HCT116 (cell line): ENCODE data around the gene ICA1. TPM values are rescaled to one million over a fixed set of nuclear protein-coding genes. Genes with fewer than 3 reads are reported as not detected.

Source experiments
- ATAC-seq: fragments of 200-7000 bp; cut with Tn5 transposase; 2 replicates; pipeline ENCODE4 v1.9.1; 2020; ENCODE audit warnings: mild to moderate bottlenecking, moderate library complexity
- BruUV-seq: library from RNA; stranded (reverse); fragments of 400-500 nt; replicated peaks from 2 replicates; lab custom pipeline; 2021; lab: Mats Ljungman, UMichigan
- CTCF ChIA-PET: fragments of 300-600 bp; sonication (Branson Sonifier 250); formaldehyde crosslinking; loops from one replicate; lab custom pipeline; 2021; ENCODE audit warnings: antibody characterized with exemption; lab: Charles Lee
- POLR2A ChIA-PET: fragments of 300-600, 350-600 bp; sonication (Branson Sonifier 250); formaldehyde crosslinking; loops from one replicate; lab custom pipeline; 2021; ENCODE audit warnings: antibody characterized with exemption; lab: Charles Lee
- RAD21 ChIA-PET, 2 experiments: fragments of 300-600 bp; sonication (Branson Sonifier 250); formaldehyde crosslinking; loops; one replicate each; lab custom pipeline; 2023; ENCODE audit warnings: low total read pairs in 2 of 2; ENCODE audit not compliant: uncharacterized antibody in 2 of 2, unreplicated experiment in 2 of 2, low non-redundant PET in 1 of 2; lab: Charles Lee
- DNase-seq: peaks from one replicate; pipeline ENCODE4 v3.0.0-alpha.2; 2010; ENCODE audit warnings: low read depth, low spot score
- H2AFZ ChIP-seq: fragments of 200-600 bp; shearing (Covaris generic), sonication (generic); 2 replicates; pipeline ENCODE4 v1.6.1; 2017; ENCODE audit warnings: low read depth, mixed run types, mixed read lengths, antibody characterized with exemption, low read length; ENCODE audit not compliant: poor library complexity, severe bottlenecking
- H3K27ac ChIP-seq: 2 replicates; pipeline ENCODE4 v1.5.1; 2012; ENCODE audit warnings: low read depth, low read length
- H3K27me3 ChIP-seq: fragments of 200-600 bp; sonication (generic); 2 replicates; pipeline ENCODE4 v1.6.1; 2016; ENCODE audit warnings: mixed run types, low read length, mixed read lengths; ENCODE audit not compliant: insufficient read depth
- H3K36me3 ChIP-seq, 2 experiments: fragments of 200-500 bp in 1 of 2; fragments of 200-600 bp in 1 of 2; sonication (Bioruptor generic) in 1 of 2; sonication (generic) in 1 of 2; 2 replicates each; pipeline versions ENCODE4 v1.5.1 to v1.6.1; 2014 to 2016; ENCODE audit warnings: low read length in 2 of 2, inconsistent platforms in 1 of 2, mixed read lengths in 1 of 2, mixed run types in 1 of 2; ENCODE audit not compliant: insufficient read depth in 2 of 2, control insufficient read depth in 1 of 2
- H3K4me1 ChIP-seq, 2 experiments: fragments of 200-600 bp in 1 of 2; sonication (generic) in 1 of 2; 2 replicates each; pipeline versions ENCODE4 v1.5.1 to v1.6.1; 2012 to 2017; ENCODE audit warnings: low read length in 2 of 2, inconsistent platforms in 1 of 2, mild to moderate bottlenecking in 1 of 2, mixed read lengths in 1 of 2, mixed run types in 1 of 2, moderate library complexity in 1 of 2; ENCODE audit not compliant: insufficient read depth in 2 of 2, control insufficient read depth in 1 of 2
- H3K4me2 ChIP-seq: fragments of 200-600 bp; sonication (generic); 2 replicates; pipeline ENCODE4 v1.6.1; 2017; ENCODE audit warnings: mixed run types, low read length, mixed read lengths
- H3K4me3 ChIP-seq, 2 experiments: fragments of 200-600 bp in 1 of 2; sonication (generic) in 1 of 2; replicated peaks in 1 of 2; 2 replicates each; pipeline ENCODE4 v1.5.1; 2011 to 2016; ENCODE audit warnings: low read length in 2 of 2, control low read depth in 1 of 2, low read depth in 1 of 2, mild to moderate bottlenecking in 1 of 2, mixed read lengths in 1 of 2, mixed run types in 1 of 2
- H3K79me2 ChIP-seq: fragments of 200-600 bp; sonication (generic); 2 replicates; pipeline ENCODE4 v1.6.1; 2017; ENCODE audit warnings: mild to moderate bottlenecking, mixed run types, low read length, moderate library complexity, mixed read lengths; ENCODE audit not compliant: insufficient read depth
- H3K9ac ChIP-seq: fragments of 200-600 bp; sonication (generic); 2 replicates; pipeline ENCODE4 v1.6.1; 2016; ENCODE audit warnings: low read length, mixed read lengths
- H3K9me2 ChIP-seq: fragments of 200-600 bp; sonication (generic), shearing (Covaris generic); 2 replicates; pipeline ENCODE4 v1.6.1; 2017; ENCODE audit warnings: mixed run types, mild to moderate bottlenecking, moderate library complexity; ENCODE audit not compliant: insufficient read depth
- H3K9me3 ChIP-seq, 2 experiments: fragments of 200-500 bp in 1 of 2; fragments of 200-600 bp in 1 of 2; sonication (Bioruptor generic) in 1 of 2; sonication (generic) in 1 of 2; 2 replicates each; pipeline ENCODE4 v1.6.1; 2014 to 2017; ENCODE audit warnings: low read length in 2 of 2, mixed read lengths in 2 of 2, inconsistent platforms in 1 of 2, low read depth in 1 of 2, mild to moderate bottlenecking in 1 of 2, mixed run types in 1 of 2, moderate library complexity in 1 of 2; ENCODE audit not compliant: control insufficient read depth in 1 of 2, insufficient read depth in 1 of 2
- H4K20me1 ChIP-seq: fragments of 200-600 bp; sonication (generic), shearing (Covaris generic); 2 replicates; pipeline ENCODE4 v1.6.1; 2017; ENCODE audit warnings: mixed run types, mild to moderate bottlenecking, moderate library complexity; ENCODE audit not compliant: insufficient read depth
- ATF3 ChIP-seq: IDR thresholded peaks from 2 replicates; pipeline ENCODE4 v1.6.1; 2012
- CTCF ChIP-seq, 3 experiments: fragments of 200-600 bp in 1 of 3; sonication (generic) in 1 of 3; IDR thresholded peaks in 2 of 3; conservative IDR thresholded peaks in 1 of 3; 2 replicates each; pipeline ENCODE4 v1.5.1; 2012 to 2017; ENCODE audit warnings: low read depth in 2 of 3, low read length in 2 of 3, antibody characterized with exemption in 1 of 3, borderline replicate concordance in 1 of 3, control low read depth in 1 of 3, mild to moderate bottlenecking in 1 of 3, mixed read lengths in 1 of 3, mixed run types in 1 of 3, moderate library complexity in 1 of 3; ENCODE audit not compliant: insufficient read depth in 1 of 3
- EZH2 ChIP-seq: fragments of 200-600 bp; sonication (generic); IDR thresholded peaks from 2 replicates; pipeline ENCODE4 v1.6.1; 2017; ENCODE audit warnings: antibody characterized with exemption, mixed run types
- EZH2phosphoT487 ChIP-seq: fragments of 200-600 bp; IDR thresholded peaks from 2 replicates; pipeline ENCODE4 v1.6.1; 2018; ENCODE audit warnings: antibody characterized with exemption, borderline replicate concordance
- FOSL1 ChIP-seq: IDR thresholded peaks from 2 replicates; pipeline ENCODE4 v1.6.1; 2012; ENCODE audit warnings: low read depth
- JUND ChIP-seq: IDR thresholded peaks from 2 replicates; pipeline ENCODE4 v1.6.1; 2012
- MAX ChIP-seq: IDR thresholded peaks from 2 replicates; pipeline ENCODE4 v1.6.1; 2012
- POLR2AphosphoS5 ChIP-seq: IDR thresholded peaks from 2 replicates; pipeline ENCODE4 v1.6.1; 2011; ENCODE audit warnings: mild to moderate bottlenecking, low read depth, low read length, moderate library complexity
- RAD21 ChIP-seq: IDR thresholded peaks from 2 replicates; pipeline ENCODE4 v1.6.1; 2012; ENCODE audit warnings: low read depth, mild to moderate bottlenecking
- REST ChIP-seq: IDR thresholded peaks from 2 replicates; pipeline ENCODE4 v1.6.1; 2012; ENCODE audit warnings: low read depth
- SP1 ChIP-seq: IDR thresholded peaks from 2 replicates; pipeline ENCODE4 v1.6.1; 2012; ENCODE audit warnings: low read depth
- TCF7L2 ChIP-seq: IDR thresholded peaks from 2 replicates; pipeline ENCODE4 v1.7.0; 2011; ENCODE audit warnings: borderline replicate concordance, inconsistent platforms; ENCODE audit not compliant: insufficient read depth, insufficient read length; ENCODE audit errors: extremely low read depth
- YY1 ChIP-seq: IDR thresholded peaks from 2 replicates; pipeline ENCODE4 v1.6.1; 2011; ENCODE audit warnings: low read length, low read depth, moderate library complexity, mild to moderate bottlenecking; ENCODE audit not compliant: insufficient replicate concordance; ENCODE audit errors: extremely low read depth
- ZBTB33 ChIP-seq: IDR thresholded peaks from 2 replicates; pipeline ENCODE4 v1.6.1; 2011; ENCODE audit warnings: mild to moderate bottlenecking, low read length, moderate library complexity; ENCODE audit not compliant: insufficient replicate concordance; ENCODE audit errors: extremely low read depth
- ZFX ChIP-seq: fragments of 450-650 bp; IDR thresholded peaks from 2 replicates; pipeline ENCODE4 v1.6.1; 2017
- ZNF274 ChIP-seq: fragments of 200-500 bp; sonication (Bioruptor generic); IDR thresholded peaks from 2 replicates; pipeline ENCODE4 v1.6.1; 2014; ENCODE audit warnings: mild to moderate bottlenecking, low read depth, low read length, inconsistent platforms
- intact Hi-C: fragments of 100-400 bp; cut with micrococcal nuclease; formaldehyde crosslinking; loops from 2 replicates; pipeline ENCODE4 v1.10.0; 2022
- total RNA-seq: library from RNA; stranded (reverse); gene quantifications from one replicate; pipeline ENCODE4 v1.2.1, GENCODE V29; 2021; ENCODE audit not compliant: unreplicated experiment

ICA1 gene
- total RNA-seq, 1 experiment from 2014 or later, result 16.4 TPM

- H3K9me2 ChIP-seq, result no peaks in the 10 kb centered on the region
- no peak overlapping the region for H2AFZ ChIP-seq
- H3K9me3 ChIP-seq, result no peaks in the 10 kb centered on the region
- ChIA-PET CTCF (no interaction called here), POLR2A (no interaction called here), RAD21 (no interaction called here)
- TF ChIP-seq ZBTB33 (no peak), POLR2AphosphoS5 (no peak), RAD21 (no peak), FOSL1 (no peak), TCF7L2 (no peak), REST (no peak), MAX (no peak), CTCF (IDR thresholded peaks at IDR 0.05 in 2 of 3, conservative IDR thresholded peaks at IDR 0.05 in 1 of 3; ENCODE audit: borderline replicate concordance in 1 of 3, insufficient read depth in 1 of 3, low read depth in 2 of 3, low read length in 2 of 3) (no peak), JUND (no peak), SP1 (no peak), EZH2 (no peak), ATF3 (no peak), ZNF274 (no peak), EZH2phosphoT487 (no peak), ZFX (no peak), YY1 (no peak)
- H3K27me3 ChIP-seq, result no peaks in the 10 kb centered on the region
- intact Hi-C loops, result no loop called here
- H4K20me1 ChIP-seq, result no peaks in the 10 kb centered on the region
- peak overlapping the region; percentile 90 for H3K4me2 ChIP-seq
- H3K27ac ChIP-seq, result peak overlapping the region; percentile 60; the same call in 1 of the 2 replicates
- DNase-seq (no peak), ATAC-seq (no peak)
- H3K36me3 ChIP-seq, result no peaks in the 10 kb centered on the region
- BruUV-seq, result no TSS peak
- H3K9ac ChIP-seq, result peak overlapping the region; percentile 64; the same call in 1 of the 2 replicates
- H3K4me3 ChIP-seq, result peak overlapping the region in 1 of 2 experiments; percentile 65; a peak in 2 of 4 replicates
- peaks cover 11 to 20% of the 10 kb centered on the region in 2 experiments for H3K4me1 ChIP-seq
- no peaks in the 10 kb centered on the region for H3K79me2 ChIP-seq
These were observed 43.1 kb upstream of the ICA1 start for GRCh38 chr7:8305104-8305503.
